ENCODE data around the gene DDTL.
"Not testable (repeated sequence)": the region's sequence is repeated elsewhere in the genome, so short reads cannot be mapped to it uniquely, and the experiment has no call there.

Gene DDTL

DNA sequence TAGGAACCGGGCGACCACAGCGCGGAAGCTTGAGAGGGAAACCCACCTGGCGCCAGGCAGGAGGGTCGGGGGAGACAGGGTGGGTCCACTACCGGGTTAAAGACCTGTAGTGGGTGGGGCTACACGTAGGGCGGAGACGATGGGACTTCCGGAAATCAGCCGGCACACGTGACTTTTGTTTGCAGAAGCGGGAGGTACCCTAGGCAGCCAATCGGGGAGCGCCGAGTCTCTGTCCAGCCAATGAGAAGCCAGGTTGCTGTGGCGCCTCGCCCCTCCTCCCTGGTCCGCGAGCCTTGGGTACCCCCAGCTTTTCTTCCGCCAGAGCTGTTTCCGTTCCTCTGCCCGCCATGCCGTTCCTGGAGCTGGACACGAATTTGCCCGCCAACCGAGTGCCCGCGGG is at the start of gene DDTL:
DDTL (plus strand) TSS at position 321 of the 400 bp plus-strand sequence; CDS start at position 348, 27 bp downstream.
- H3K9ac ChIP-seq (ENCODE audit: low read depth, low read length); H3K4me1 ChIP-seq (ENCODE audit: insufficient read depth, low read length); H3K9me3 ChIP-seq (ENCODE audit: control insufficient read depth, insufficient read depth, low read length): not testable (repeated sequence)
- H3K36me3 ChIP-seq (ENCODE audit: insufficient read depth, low read length) = peaks cover 11% of the 10 kb centered on the region

DNA sequence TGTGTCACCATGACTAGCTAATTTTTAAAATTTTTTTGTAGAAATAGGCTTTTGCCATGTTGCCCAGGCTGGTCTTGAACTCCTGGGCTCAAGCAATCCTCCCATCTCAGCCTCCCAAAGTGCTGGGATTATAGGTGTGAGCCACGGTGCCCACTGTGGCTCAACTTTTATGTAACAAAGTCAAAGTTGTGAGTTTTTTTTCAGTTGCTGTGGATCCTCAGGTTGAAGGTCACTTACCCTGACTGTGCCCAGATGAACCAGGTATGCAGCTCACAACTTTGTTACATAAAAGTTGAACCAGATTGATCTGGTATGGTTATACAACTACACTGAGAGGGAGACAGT is 46.4 kb upstream of the DDTL start:
- H3K4me1 ChIP-seq (ENCODE audit: insufficient read depth, low read length); H3K9ac ChIP-seq (ENCODE audit: low read depth, low read length); H3K9me3 ChIP-seq (ENCODE audit: control insufficient read depth, insufficient read depth, low read length): not testable (repeated sequence)
- peaks cover 15% of the 10 kb centered on the region for H3K36me3 ChIP-seq (ENCODE audit: insufficient read depth, low read length)

DNA sequence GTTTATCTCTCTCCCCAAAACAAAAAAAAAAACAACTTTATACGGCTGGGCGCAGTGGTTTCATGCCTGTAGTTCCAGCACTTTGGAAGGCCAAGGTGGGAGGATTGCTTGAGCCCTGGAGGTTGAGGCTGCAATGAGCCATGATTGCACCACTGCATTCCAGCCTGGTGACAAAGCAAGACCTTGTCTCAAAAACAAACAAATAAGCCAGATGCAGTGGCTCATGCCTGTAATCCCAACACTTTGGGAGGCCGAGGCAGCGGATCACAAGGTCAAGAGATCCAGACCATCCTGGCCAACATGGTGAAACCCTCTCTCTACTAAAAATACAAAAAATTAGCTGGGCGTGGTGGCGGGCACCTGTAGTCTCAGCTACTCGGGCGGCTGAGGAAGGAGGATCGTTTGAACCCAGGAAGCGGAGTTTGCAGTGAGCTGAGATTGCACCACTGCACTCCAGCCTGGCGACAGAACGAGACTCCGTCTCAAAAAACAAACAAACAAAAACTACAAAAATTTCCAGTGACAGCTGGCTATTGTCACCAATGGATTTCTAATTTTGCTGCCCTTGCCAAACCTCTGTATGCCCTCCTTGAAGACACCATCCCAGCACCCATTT is 45.0 kb upstream of the DDTL start:
- H3K36me3 ChIP-seq (ENCODE audit: insufficient read depth, low read length) = peaks cover 23% of the 10 kb centered on the region
- not testable (repeated sequence) for H3K4me1 ChIP-seq (ENCODE audit: insufficient read depth, low read length); H3K9ac ChIP-seq (ENCODE audit: low read depth, low read length)
- peaks cover 12% of the 10 kb centered on the region; the same call in 1 of the 2 replicates for H3K9me3 ChIP-seq (ENCODE audit: control insufficient read depth, insufficient read depth, low read length)

GRCh38 chr22:23922921-23923320 is 43.8 kb upstream of the DDTL start:
- no peak overlapping the region for H3K9ac ChIP-seq (ENCODE audit: low read depth, low read length)
- peaks cover 28% of the 10 kb centered on the region for H3K36me3 ChIP-seq (ENCODE audit: insufficient read depth, low read length)
- H3K4me1 ChIP-seq (ENCODE audit: insufficient read depth, low read length) = no peaks in the 10 kb centered on the region
- H3K9me3 ChIP-seq (ENCODE audit: control insufficient read depth, insufficient read depth, low read length) = peaks cover 12% of the 10 kb centered on the region

GRCh38 chr22:23925020-23925606 is 41.6 kb upstream of the DDTL start:
- Histone ChIP-seq H3K9me3 (ENCODE audit: control insufficient read depth, insufficient read depth, low read length) (peaks cover 12% of the 10 kb centered on the region), H3K36me3 (ENCODE audit: insufficient read depth, low read length) (peaks cover 35% of the 10 kb centered on the region), H3K9ac (ENCODE audit: low read depth, low read length) (no peak overlapping the region), H3K4me1 (ENCODE audit: insufficient read depth, low read length) (no peaks in the 10 kb centered on the region)

- no peak overlapping the region for H3K9ac ChIP-seq (ENCODE audit: low read depth, low read length)
- peaks cover 35% of the 10 kb centered on the region for H3K36me3 ChIP-seq (ENCODE audit: insufficient read depth, low read length)
- H3K4me1 ChIP-seq (ENCODE audit: insufficient read depth, low read length) = no peaks in the 10 kb centered on the region
- H3K9me3 ChIP-seq (ENCODE audit: control insufficient read depth, insufficient read depth, low read length) = peaks cover 12% of the 10 kb centered on the region
Observed at GRCh38 chr22:23926561-23926960, 40.1 kb upstream of the DDTL start.

GRCh38 chr22:23938328-23939016 is 28.2 kb upstream of the DDTL start:
- H3K9ac ChIP-seq (ENCODE audit: low read depth, low read length) = no peak overlapping the region
- no peaks in the 10 kb centered on the region for H3K36me3 ChIP-seq (ENCODE audit: insufficient read depth, low read length)
- no peaks in the 10 kb centered on the region for H3K9me3 ChIP-seq (ENCODE audit: control insufficient read depth, insufficient read depth, low read length)
- no peaks in the 10 kb centered on the region for H3K4me1 ChIP-seq (ENCODE audit: insufficient read depth, low read length)

- no peaks in the 10 kb centered on the region for H3K9me3 ChIP-seq (ENCODE audit: control insufficient read depth, insufficient read depth, low read length)
- H3K4me1 ChIP-seq (ENCODE audit: insufficient read depth, low read length) = no peaks in the 10 kb centered on the region
- H3K36me3 ChIP-seq (ENCODE audit: insufficient read depth, low read length) = no peaks in the 10 kb centered on the region
- H3K9ac ChIP-seq (ENCODE audit: low read depth, low read length) = no peak overlapping the region
Observed at GRCh38 chr22:23939017-23939357, 27.7 kb upstream of the DDTL start.

DNA sequence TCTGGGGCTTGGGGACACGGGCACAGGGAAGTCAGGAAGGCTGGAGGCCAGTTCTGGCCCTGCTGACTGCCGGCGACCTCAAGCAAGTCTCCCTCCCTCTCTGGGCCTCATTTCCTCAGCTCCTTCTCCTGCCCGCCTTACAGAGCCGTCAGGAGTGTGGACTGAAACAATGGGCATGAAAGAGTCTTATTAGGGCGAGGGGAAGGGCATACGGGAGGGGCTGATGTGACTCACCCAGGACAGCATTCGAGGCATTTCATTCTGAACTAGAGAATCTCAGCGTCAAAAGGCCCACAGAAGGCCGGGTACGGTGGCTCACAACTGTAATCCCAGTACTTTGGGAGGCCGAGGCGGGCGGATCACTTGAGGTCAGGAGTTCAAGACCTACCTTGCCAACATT is 26.5 kb upstream of the DDTL start:
- not testable (repeated sequence) for H3K36me3 ChIP-seq (ENCODE audit: insufficient read depth, low read length); H3K4me1 ChIP-seq (ENCODE audit: insufficient read depth, low read length); H3K9ac ChIP-seq (ENCODE audit: low read depth, low read length); H3K9me3 ChIP-seq (ENCODE audit: control insufficient read depth, insufficient read depth, low read length)

GRCh38 chr22:23947391-23947790 is 19.3 kb upstream of the DDTL start:
- not testable (repeated sequence) for H3K9ac ChIP-seq (ENCODE audit: low read depth, low read length); H3K9me3 ChIP-seq (ENCODE audit: control insufficient read depth, insufficient read depth, low read length); H3K4me1 ChIP-seq (ENCODE audit: insufficient read depth, low read length); H3K36me3 ChIP-seq (ENCODE audit: insufficient read depth, low read length)

DNA sequence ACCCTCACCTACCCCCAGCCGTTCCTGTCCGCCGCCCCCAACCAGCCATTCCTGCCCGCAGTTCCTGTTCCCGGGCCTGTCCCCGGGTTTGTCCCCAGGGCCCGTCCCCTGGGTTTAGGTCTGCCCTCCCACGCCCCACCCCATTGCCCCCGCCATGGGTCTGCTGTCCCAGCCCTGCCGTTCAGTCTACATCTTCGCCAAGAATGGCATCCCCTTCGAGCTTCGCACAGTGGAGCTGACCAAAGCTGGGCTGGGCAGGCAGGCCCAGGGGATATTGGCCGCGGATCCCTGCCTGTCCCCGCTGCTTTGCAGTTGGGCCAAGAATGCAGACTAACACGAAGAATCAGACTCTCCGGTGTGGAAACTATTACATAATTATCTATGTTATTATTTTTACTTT is 16.9 kb upstream of the DDTL start:
- H3K9ac ChIP-seq (ENCODE audit: low read depth, low read length); H3K9me3 ChIP-seq (ENCODE audit: control insufficient read depth, insufficient read depth, low read length); H3K36me3 ChIP-seq (ENCODE audit: insufficient read depth, low read length); H3K4me1 ChIP-seq (ENCODE audit: insufficient read depth, low read length): not testable (repeated sequence)

GRCh38 chr22:23951383-23951782 is 15.3 kb upstream of the DDTL start:
- H3K9ac ChIP-seq (ENCODE audit: low read depth, low read length); H3K36me3 ChIP-seq (ENCODE audit: insufficient read depth, low read length); H3K4me1 ChIP-seq (ENCODE audit: insufficient read depth, low read length); H3K9me3 ChIP-seq (ENCODE audit: control insufficient read depth, insufficient read depth, low read length): not testable (repeated sequence)

DNA sequence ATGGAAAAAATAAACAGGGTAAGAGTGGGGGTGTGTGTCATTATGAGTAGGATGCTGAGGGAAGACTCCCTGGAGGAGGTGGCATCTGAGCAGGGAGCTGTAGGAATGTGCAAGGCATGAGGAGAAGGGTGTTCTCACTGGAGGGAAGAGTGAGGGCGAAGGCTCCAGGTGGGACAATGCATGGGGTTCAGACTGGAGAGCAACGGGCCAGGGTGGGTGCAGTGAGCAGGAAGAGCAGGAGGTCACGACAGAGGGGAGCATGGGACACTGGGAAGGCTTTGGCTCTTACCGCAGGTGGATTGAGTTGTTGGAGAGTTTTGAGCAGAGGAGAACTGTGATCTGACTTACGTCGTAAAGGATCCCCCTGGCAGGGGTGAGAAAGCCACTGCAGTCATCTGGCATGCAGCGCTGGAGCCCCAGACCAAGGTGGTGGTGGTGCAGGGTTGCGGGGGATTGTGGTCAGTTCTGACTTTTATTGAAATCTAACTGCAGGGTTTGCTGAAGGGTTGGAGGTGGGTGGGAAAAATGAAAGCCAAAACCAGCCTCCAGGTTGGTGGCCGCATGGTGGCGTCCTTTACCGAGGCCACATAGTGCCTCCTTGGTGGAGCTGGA is 13.8 kb upstream of the DDTL start:
- not testable (repeated sequence) for H3K4me1 ChIP-seq (ENCODE audit: insufficient read depth, low read length); H3K9ac ChIP-seq (ENCODE audit: low read depth, low read length)

GRCh38 chr22:23953485-23953884 is 13.2 kb upstream of the DDTL start:
- not testable (repeated sequence) for H3K9me3 ChIP-seq (ENCODE audit: control insufficient read depth, insufficient read depth, low read length); H3K9ac ChIP-seq (ENCODE audit: low read depth, low read length); H3K36me3 ChIP-seq (ENCODE audit: insufficient read depth, low read length); H3K4me1 ChIP-seq (ENCODE audit: insufficient read depth, low read length)

More for the DNA sequence above, 13.8 kb upstream of the DDTL start:
- not testable (repeated sequence) for H3K36me3 ChIP-seq (ENCODE audit: insufficient read depth, low read length); H3K9me3 ChIP-seq (ENCODE audit: control insufficient read depth, insufficient read depth, low read length)

Measured in ES-I3 (cell line).